Endothelial cell of umbilical vein (primary cell): ENCODE results near the gene PNMA8A. TPM values are rescaled to one million over a fixed set of nuclear protein-coding genes. Genes with fewer than 3 reads are reported as not detected.

Experiments
- BruUV-seq: library from RNA; stranded (reverse); fragments of 400-500 nt; replicated peaks from 2 replicates; lab custom pipeline; 2021; lab: Mats Ljungman, UMichigan
- CTCF ChIA-PET: fragments of 300-600, 350-600 bp; sonication (Branson Sonifier 250); formaldehyde crosslinking; loops from one replicate; lab custom pipeline; 2021; ENCODE audit warnings: antibody characterized with exemption, inconsistent platforms; lab: Charles Lee
- POLR2A ChIA-PET: fragments of 300-600, 350-600 bp; sonication (Branson Sonifier 250); formaldehyde crosslinking; loops from one replicate; lab custom pipeline; 2021; ENCODE audit warnings: antibody characterized with exemption, inconsistent platforms; lab: Charles Lee
- DNase-seq: peaks from one replicate; pipeline ENCODE4 v3.0.0-alpha.2; 2011; ENCODE audit warnings: low read depth, low spot score
- FAIRE-seq: peaks from 2 replicates; lab custom pipeline; 2011; peaks lifted over from hg19 to GRCh38; lab: Jason Lieb, UNC
- H2AFZ ChIP-seq: 2 replicates; pipeline ENCODE4 v1.6.0; 2012; ENCODE audit warnings: low read depth, low read length, control low read depth, inconsistent platforms
- H3K27ac ChIP-seq: 2 replicates; pipeline ENCODE4 v1.5.1; 2011; ENCODE audit warnings: low read depth, mild to moderate bottlenecking, control low read depth, low read length, moderate library complexity; ENCODE audit not compliant: insufficient read depth
- H3K27me3 ChIP-seq, 2 experiments: 2 replicates each; pipeline versions ENCODE4 v1.6.0 to v1.6.1; 2011; ENCODE audit warnings: low read length in 2 of 2, mixed read lengths in 1 of 2; ENCODE audit not compliant: control insufficient read depth in 2 of 2, insufficient read depth in 2 of 2
- H3K36me3 ChIP-seq, 2 experiments: 2 replicates in 1 of 2; 3 replicates in 1 of 2; pipeline ENCODE4 v1.5.1; 2011; ENCODE audit warnings: low read length in 2 of 2, mild to moderate bottlenecking in 1 of 2, moderate library complexity in 1 of 2; ENCODE audit not compliant: control insufficient read depth in 2 of 2, insufficient read depth in 2 of 2; ENCODE audit errors: extremely low read depth in 1 of 2
- H3K4me1 ChIP-seq: 3 replicates; pipeline ENCODE4 v1.5.1; 2011; ENCODE audit warnings: mild to moderate bottlenecking, low read length; ENCODE audit not compliant: control insufficient read depth, insufficient read depth; ENCODE audit errors: extremely low read depth
- H3K4me2 ChIP-seq: 2 replicates; pipeline ENCODE4 v1.6.1; 2011; ENCODE audit warnings: low read length, control low read depth, mixed read lengths; ENCODE audit not compliant: insufficient read depth
- H3K4me3 ChIP-seq, 3 experiments: fragments of 200-600 bp in 1 of 3; sonication (generic), shearing (Covaris generic) in 1 of 3; replicated peaks in 1 of 3; 2 replicates each; pipeline ENCODE4 v1.5.1; 2011 to 2016; ENCODE audit warnings: control low read depth in 3 of 3, low read length in 3 of 3, mild to moderate bottlenecking in 2 of 3, inconsistent platforms in 1 of 3, low read depth in 1 of 3, moderate library complexity in 1 of 3; ENCODE audit not compliant: insufficient read depth in 1 of 3
- H3K79me2 ChIP-seq: 2 replicates; pipeline ENCODE4 v1.6.0; 2012; ENCODE audit warnings: low read length, inconsistent platforms; ENCODE audit not compliant: control insufficient read depth, insufficient read depth
- H3K9ac ChIP-seq: replicated peaks from 2 replicates; pipeline ENCODE3; 2011; ENCODE audit warnings: low read length, control low read depth; ENCODE audit not compliant: insufficient read depth; ENCODE audit errors: extremely low read depth
- H3K9me1 ChIP-seq: replicated peaks from 3 replicates; pipeline ENCODE4 v1.6.0; 2011; ENCODE audit warnings: mild to moderate bottlenecking, low read length; ENCODE audit not compliant: control insufficient read depth, insufficient read depth; ENCODE audit errors: extremely low read depth
- H3K9me3 ChIP-seq: replicated peaks from 2 replicates; pipeline ENCODE4 v1.5.1; 2012; ENCODE audit warnings: low read length, inconsistent platforms; ENCODE audit not compliant: control insufficient read depth, insufficient read depth
- H4K20me1 ChIP-seq: replicated peaks from 2 replicates; pipeline ENCODE3; 2011; ENCODE audit warnings: mild to moderate bottlenecking, low read length; ENCODE audit not compliant: control insufficient read depth, insufficient read depth; ENCODE audit errors: extremely low read depth
- EZH2 ChIP-seq: IDR thresholded peaks from 2 replicates; pipeline ENCODE4 v1.6.1; 2012; ENCODE audit warnings: borderline replicate concordance, low read depth, mild to moderate bottlenecking, moderate library complexity, low read length, inconsistent platforms; ENCODE audit not compliant: severe bottlenecking
- FOS ChIP-seq: IDR thresholded peaks from 2 replicates; pipeline ENCODE4 v1.6.1; 2011; ENCODE audit warnings: mild to moderate bottlenecking, low read length, moderate library complexity, borderline replicate concordance; ENCODE audit not compliant: insufficient read depth
- GATA2 ChIP-seq: IDR thresholded peaks from 2 replicates; pipeline ENCODE4 v1.7.0; 2011; ENCODE audit warnings: low read depth, mild to moderate bottlenecking, moderate library complexity, mixed read lengths, low read length; ENCODE audit not compliant: insufficient read length, insufficient read depth
- JUN ChIP-seq: IDR thresholded peaks from 2 replicates; pipeline ENCODE4 v1.6.1; 2011; ENCODE audit warnings: borderline replicate concordance, low read depth; ENCODE audit not compliant: insufficient read length, insufficient read depth
- MYC ChIP-seq: IDR thresholded peaks from one replicate; pipeline ENCODE4 v1.6.1; 2011; ENCODE audit warnings: mild to moderate bottlenecking, low read depth, low read length
- POLR2A ChIP-seq: IDR thresholded peaks from 2 replicates; pipeline ENCODE4 v1.6.1; 2012; ENCODE audit warnings: low read depth, mild to moderate bottlenecking, control low read depth, low read length
- POLR2AphosphoS5 ChIP-seq: IDR thresholded peaks from 2 replicates; pipeline ENCODE4 v1.6.1; 2012; ENCODE audit warnings: low read depth, mild to moderate bottlenecking, control low read depth, low read length, moderate library complexity; ENCODE audit not compliant: insufficient read depth
- dilution Hi-C: fragments of 300-500 bp; cut with MboI; formaldehyde crosslinking; loops from one replicate; pipeline ENCODE4 v1.15.0; 2019; ENCODE audit warnings: low sequenced_read_pairs; ENCODE audit not compliant: extremely low pct_ligation_motif_present
- intact Hi-C: fragments of 100-400 bp; cut with micrococcal nuclease; formaldehyde crosslinking; loops from one replicate; pipeline ENCODE4 v1.10.0; 2022
- polyA plus RNA-seq, 4 experiments: library from polyadenylated mRNA; depleted of rRNA in 3 of 4; stranded (reverse) in 3 of 4; unstranded in 1 of 4; fragments of >200 nt; gene quantifications; 2 replicates each; pipeline versions ENCODE4 v1.2.1 to v1.2.3, GENCODE V29; 2011 to 2012; ENCODE audit warnings: missing spikeins in 1 of 4
- total RNA-seq: library from RNA; stranded (reverse); gene quantifications from 2 replicates; pipeline ENCODE4 v1.2.3, GENCODE V29; 2021
- TF ChIP-seq, protein P1 (sequence below): IDR thresholded peaks from 2 replicates; pipeline ENCODE4 v1.6.1; 2011; ENCODE audit not compliant: insufficient read depth, insufficient read length
- TF ChIP-seq, protein P2 (sequence below), 2 donors: IDR thresholded peaks; 1 replicate in 1 of 2; 2 replicates in 1 of 2; pipeline ENCODE4 v1.5.1; 2011; ENCODE audit warnings: low read length in 2 of 2, mild to moderate bottlenecking in 2 of 2, moderate library complexity in 2 of 2, control low read depth in 1 of 2, inconsistent platforms in 1 of 2, low read depth in 1 of 2; ENCODE audit not compliant: insufficient read depth in 1 of 2; ENCODE audit errors: extremely low read depth in 1 of 2

The PNMA8A gene
- total and polyA plus RNA-seq, 2 donors (not counting 3 experiments of a cell fraction or from before 2014, with no cell fraction given) = 0.25 to 0.27 TPM

DNA sequence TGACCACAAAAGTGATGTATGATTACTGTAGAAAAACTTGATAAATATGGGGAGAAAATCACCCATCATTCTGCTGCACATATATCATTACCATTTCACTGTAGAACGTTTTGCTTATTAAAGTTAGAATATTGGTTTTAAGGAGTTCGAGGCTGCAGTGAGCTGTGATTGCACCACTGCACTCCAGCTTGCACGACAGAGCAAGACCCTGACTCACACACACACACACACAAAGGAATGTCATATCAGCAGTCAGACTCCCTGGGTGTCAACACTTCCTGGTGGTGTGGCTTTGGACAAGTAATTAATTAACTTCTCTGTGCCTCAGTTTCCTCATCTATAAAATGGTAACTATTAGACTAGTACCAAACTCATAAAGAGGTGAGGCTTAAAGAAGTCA, 11.3 kb upstream of the PNMA8A start:
- H3K4me3 ChIP-seq = no peak overlapping the region
- H3K9me3 ChIP-seq = no peaks in the 10 kb centered on the region
- H3K4me1 ChIP-seq = peaks cover 9% of the 10 kb centered on the region
- TF ChIP-seq, protein P1, sequence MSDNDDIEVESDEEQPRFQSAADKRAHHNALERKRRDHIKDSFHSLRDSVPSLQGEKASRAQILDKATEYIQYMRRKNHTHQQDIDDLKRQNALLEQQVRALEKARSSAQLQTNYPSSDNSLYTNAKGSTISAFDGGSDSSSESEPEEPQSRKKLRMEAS = no peak
- TF ChIP-seq, protein P2, sequence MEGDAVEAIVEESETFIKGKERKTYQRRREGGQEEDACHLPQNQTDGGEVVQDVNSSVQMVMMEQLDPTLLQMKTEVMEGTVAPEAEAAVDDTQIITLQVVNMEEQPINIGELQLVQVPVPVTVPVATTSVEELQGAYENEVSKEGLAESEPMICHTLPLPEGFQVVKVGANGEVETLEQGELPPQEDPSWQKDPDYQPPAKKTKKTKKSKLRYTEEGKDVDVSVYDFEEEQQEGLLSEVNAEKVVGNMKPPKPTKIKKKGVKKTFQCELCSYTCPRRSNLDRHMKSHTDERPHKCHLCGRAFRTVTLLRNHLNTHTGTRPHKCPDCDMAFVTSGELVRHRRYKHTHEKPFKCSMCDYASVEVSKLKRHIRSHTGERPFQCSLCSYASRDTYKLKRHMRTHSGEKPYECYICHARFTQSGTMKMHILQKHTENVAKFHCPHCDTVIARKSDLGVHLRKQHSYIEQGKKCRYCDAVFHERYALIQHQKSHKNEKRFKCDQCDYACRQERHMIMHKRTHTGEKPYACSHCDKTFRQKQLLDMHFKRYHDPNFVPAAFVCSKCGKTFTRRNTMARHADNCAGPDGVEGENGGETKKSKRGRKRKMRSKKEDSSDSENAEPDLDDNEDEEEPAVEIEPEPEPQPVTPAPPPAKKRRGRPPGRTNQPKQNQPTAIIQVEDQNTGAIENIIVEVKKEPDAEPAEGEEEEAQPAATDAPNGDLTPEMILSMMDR (IDR thresholded peaks at IDR 0.05; ENCODE audit: extremely low read depth in 1 of 2, insufficient read depth in 1 of 2, low read depth in 1 of 2, low read length in 2 of 2) = no peak
- TF ChIP-seq GATA2 (no peak), MYC (no peak), FOS (no peak), POLR2AphosphoS5 (no peak), JUN (no peak), POLR2A (no peak), EZH2 (no peak)
- ChIA-PET POLR2A (no interaction called here), CTCF (interaction anchor here (1.0 to 1.8 kb wide), 4 partner anchors 78 to 203 kb away, joined by 3 to 5 read pairs (median 3); no protein-coding TSS in a partner anchor)
- H4K20me1 ChIP-seq = no peaks in the 10 kb centered on the region
- H3K4me2 ChIP-seq = no peak overlapping the region
- H3K27me3 ChIP-seq = peaks cover 4 to 7% of the 10 kb centered on the region in 2 experiments
- H2AFZ ChIP-seq = no peak overlapping the region
- H3K79me2 ChIP-seq = no peaks in the 10 kb centered on the region
- no TSS peak for BruUV-seq
- FAIRE-seq (no peak), DNase-seq (no peak)
- no peak overlapping the region for H3K9ac ChIP-seq
- no peaks in the 10 kb centered on the region for H3K36me3 ChIP-seq
- H3K27ac ChIP-seq = no peak overlapping the region
- dilution Hi-C loops (no loop called here), intact Hi-C loops (no loop called here)
- no peaks in the 10 kb centered on the region for H3K9me1 ChIP-seq
